ENCODE results near the gene NSL1.
"Not testable (repeated sequence)": the region's sequence is repeated elsewhere in the genome, so short reads cannot be mapped to it uniquely, and the experiment has no call there.

NSL1 gene, protein sequence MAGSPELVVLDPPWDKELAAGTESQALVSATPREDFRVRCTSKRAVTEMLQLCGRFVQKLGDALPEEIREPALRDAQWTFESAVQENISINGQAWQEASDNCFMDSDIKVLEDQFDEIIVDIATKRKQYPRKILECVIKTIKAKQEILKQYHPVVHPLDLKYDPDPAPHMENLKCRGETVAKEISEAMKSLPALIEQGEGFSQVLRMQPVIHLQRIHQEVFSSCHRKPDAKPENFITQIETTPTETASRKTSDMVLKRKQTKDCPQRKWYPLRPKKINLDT

DNA sequence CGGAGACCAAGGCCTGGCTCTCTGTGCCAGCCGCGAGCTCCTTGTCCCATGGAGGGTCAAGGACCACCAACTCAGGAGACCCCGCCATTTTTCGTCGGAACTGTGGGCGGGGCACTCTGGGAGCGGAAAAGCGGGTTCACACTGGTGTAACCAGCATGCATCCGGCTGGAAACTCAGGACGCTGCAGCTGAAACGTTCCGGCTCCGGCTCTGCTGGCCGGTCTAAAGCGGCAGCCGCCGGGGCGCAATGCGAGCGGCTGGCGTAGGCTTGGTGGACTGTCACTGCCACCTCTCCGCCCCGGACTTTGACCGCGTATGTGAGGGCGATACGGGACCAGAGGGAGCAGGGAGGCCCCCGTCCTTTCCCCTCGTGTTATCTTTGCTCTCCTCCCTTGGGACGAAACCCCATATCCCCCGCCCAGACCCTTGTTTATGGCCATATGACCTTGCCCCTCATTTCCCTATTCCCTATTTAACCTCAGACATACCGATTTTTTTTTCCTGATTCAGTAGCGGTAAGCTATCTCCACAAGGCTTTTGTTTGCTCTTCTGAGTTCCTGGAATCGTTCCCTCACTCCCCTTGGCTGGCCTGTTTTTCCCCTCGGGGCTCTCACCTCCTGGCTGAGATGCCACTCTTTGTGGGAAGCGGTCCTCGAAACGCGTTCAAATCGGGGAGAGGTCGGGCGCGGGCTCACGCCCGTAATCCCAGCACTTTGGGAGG lies at the start of gene NSL1, which contains the start of gene TATDN3:
NSL1 (minus strand) TSS at position 102 of the 720 bp plus-strand sequence; CDS start at position 88, 14 bp downstream.
TATDN3 (plus strand) TSS at position 219 of the 720 bp plus-strand sequence; CDS start at position 247, 28 bp downstream.
- peak; percentile 78 for DNase-seq (ENCODE audit: low spot score)

DNA sequence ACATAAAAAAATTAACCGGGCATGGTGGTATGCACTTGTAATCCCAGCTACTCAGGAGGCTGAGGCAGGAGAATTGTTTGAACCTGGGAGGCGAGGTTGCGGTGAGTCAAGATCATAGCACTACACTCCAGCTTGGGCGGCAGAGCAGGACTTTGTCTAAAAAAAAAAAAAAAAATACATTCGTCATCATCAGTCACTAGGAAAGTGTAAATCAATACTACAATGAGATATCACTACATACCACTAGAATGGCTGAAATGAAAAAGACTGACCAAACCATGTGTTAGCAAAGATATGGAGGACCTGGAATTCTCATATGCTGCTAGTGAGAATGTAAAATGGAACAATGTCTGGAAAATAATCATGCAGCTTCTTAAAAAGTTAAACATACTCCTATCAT lies 46.6 kb upstream of the NSL1 start:
- no peak for DNase-seq (ENCODE audit: low spot score)

- not testable (repeated sequence) for DNase-seq (ENCODE audit: low spot score)
These were observed 41.9 kb upstream of the NSL1 start for GRCh38 chr1:212833211-212834207.

DNA sequence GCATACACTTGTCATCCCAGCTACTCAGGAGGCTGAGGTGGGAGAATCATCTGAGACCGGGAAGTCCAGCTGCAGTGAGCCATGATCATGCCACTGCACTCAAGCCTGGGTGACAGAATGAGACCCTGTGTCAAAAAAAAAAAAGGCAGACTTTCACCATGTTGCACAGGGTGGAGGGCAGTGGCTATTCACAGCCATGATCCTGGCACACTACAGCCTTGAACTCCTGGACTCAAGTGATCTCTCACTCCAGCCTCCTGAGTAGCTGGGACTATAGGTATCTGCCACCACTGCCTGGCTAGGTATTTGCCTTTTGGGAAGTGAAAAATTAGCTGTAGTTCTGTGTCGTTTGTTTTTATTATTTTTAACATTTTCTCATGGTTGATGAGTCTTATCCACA lies 36.8 kb upstream of the NSL1 start:
- DNase-seq (ENCODE audit: low spot score), result no peak

DNA sequence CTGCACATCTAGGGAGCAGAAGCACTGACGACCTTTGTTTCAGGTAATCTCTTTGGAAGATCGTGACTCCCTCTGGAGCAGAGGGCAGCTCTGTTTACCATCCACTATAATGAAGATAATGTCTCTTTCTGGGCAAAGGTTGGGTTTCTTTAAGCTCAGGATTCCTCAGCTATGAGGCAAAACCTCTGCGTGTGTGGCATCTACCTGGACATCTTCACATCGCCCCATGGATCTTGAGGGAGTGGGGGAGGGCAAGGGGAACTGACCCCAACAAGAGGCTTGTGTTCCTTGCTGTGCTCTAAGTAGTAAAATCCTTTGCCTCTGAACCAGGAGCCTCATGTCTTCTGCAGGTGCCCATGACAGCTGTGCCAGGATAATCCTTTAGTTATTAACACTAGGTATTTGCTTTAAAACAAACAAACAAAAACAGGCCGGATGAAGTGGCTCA lies 36.3 kb upstream of the NSL1 start:
- peak; percentile 46 for DNase-seq (ENCODE audit: low spot score)

DNA sequence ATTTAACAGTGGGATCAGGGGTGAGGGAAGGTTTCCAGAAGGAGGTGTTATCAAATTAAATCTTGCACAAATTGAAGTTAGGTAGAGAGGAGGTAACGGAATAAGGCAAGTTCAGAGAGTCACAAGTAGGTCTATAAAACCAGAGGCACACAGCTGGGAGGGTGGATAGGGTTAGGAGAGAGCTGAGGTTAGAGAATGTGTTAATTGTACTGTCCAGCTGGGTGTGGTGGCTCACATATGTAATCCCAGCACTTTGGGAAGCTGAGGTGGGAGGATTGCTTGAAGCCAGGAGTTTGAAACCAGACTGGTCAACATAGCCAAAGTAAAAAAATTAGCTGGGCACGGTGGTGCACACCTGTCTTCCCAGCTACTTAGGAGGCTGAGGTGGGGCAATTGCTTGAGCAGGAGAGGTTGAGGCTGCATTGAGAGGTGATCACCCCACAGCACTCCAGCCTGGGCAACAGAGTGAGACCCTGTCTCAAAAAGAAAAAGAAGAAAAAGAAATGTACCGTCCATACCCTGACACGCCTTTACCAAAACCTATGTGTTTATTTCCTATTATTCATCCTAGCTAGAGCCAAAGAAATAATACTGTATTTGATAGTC lies 35.7 kb upstream of the NSL1 start:
- DNase-seq (ENCODE audit: low spot score), result no peak

- no peak for DNase-seq (ENCODE audit: low spot score)
These were observed 34.3 kb upstream of the NSL1 start for GRCh38 chr1:212825798-212826452.

DNA sequence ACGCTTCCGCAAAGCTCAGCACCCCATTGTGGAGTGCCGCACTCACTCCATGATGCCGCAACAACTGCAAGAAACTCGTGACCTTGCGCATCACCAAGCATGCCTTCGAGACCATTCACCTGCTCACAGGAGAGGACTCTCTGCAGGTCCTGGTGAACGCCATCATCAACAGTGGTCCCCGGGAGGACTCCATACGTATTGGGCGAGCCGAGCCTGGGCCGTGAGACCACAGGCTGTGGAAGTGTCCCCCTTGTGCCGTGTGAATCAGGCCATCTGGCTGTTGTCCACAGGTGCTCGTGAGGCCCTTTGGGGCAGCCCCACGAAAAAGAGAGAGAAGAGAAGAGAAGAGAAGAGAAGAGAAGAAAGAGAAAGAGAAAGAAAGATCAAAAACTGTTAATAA lies 32.6 kb upstream of the NSL1 start:
- no peak for DNase-seq (ENCODE audit: low spot score)

- DNase-seq (ENCODE audit: low spot score), result no peak
These were observed 31.4 kb upstream of the NSL1 start for GRCh38 chr1:212822956-212823355.

DNA sequence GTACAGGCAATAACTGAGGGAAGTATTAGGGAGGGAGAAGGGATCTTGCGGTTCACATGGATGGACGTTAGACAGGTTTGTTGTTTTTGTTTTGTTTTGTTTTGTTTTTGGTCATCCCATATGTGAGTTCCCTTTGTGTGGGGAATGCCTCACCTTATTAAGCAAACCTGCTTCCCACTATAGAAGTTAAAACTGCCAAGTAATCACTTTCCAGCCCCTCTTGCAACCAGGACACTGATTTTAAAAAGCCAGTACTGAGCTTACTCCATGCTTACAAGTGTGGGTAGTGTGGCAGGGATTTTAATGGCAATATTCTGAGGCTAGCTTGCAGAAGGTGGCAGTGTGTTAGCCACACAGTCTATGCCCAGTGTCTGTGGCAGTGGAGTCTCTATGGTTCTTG lies 29.4 kb upstream of the NSL1 start:
- DNase-seq (ENCODE audit: low spot score), result no peak

DNA sequence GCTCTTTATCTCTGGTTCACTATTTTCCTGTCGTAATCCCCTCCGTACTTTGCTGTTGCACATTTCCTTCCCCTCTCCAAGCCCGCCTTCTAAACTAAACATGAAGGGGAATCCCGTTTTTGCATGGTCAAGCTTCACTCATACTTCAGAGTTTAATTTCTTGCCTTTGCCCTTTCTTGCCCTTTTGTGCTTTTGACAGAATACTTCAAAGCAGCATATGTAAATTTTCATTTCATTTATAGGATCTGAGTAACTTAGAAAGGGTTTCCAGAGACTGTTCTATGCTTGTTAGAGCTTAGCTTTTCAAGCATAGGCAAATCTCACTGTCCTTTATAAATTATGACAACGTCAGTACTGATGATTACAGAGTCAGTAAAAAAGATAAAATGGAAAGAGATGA lies 28.1 kb upstream of the NSL1 start:
- no peak for DNase-seq (ENCODE audit: low spot score)

DNA sequence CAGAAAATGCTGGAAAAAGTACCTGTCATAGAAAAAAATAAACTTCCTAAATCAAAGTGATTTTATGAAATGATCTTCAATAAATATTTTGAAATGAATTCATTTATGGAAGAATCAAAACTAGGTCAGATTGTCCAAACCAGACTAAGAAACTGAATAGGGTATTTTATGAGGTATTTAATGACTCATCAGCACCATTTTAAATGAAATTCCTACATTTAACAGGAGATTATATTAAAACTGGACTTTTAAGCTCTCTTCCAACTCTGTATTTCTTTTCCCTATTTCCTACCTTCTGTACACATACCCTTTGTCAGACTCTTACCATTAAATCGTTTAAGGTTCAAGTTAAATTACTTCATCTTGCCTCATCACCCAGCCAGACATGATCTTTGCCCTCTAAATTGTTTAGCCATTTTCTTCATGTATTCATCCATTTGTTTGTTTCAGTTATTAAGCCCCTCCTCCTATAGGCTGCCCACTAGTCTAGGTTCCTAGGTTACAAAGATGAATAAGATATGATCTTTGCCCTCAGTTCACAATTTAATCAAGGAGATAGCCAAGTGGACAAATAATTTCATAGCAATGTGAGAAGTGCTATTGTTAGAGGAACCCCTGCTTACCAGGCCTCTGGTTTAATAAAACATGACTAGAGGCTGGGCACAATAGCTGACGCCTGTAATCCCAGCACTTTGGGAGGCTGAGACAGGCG lies 25.1 kb upstream of the NSL1 start:
- peak; percentile 43 for DNase-seq (ENCODE audit: low spot score)

DNA sequence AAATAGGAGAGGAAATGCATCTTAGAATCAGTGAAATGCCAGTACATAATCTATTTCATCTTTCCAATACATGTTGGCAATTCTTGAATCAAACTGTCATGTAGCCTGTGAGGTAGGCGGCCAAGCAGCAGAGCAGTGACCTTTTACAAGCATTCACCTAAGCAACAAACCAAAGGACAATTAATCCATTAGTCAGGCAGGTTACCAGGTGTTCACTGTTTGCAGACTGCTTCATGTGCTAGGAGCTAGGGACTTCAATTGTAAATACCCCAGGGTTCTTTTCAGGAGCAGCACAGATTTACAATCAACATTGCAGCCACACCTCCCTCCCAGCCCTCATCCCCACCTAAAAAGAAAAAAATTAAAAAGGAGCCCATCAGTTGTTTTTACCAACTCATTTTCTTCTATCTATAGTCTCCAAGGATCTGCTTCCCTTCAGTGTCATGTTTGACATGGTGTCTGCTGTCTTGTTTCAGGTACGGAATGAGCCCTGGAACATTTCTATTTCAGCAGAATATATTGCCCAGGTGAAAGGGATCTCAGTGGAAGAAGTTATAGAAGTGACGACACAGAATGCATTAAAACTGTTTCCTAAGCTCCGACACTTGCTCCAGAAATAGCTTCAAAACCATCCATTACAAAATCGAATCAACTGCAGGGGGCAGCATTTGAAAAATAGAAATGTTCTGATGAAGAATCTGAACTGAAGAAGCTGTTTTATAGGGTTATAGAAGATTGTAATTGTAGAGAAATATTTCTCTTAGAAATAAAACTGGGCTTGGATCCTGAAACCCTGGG lies 23.2 kb upstream of the NSL1 start:
- no peak for DNase-seq (ENCODE audit: low spot score)

DNA sequence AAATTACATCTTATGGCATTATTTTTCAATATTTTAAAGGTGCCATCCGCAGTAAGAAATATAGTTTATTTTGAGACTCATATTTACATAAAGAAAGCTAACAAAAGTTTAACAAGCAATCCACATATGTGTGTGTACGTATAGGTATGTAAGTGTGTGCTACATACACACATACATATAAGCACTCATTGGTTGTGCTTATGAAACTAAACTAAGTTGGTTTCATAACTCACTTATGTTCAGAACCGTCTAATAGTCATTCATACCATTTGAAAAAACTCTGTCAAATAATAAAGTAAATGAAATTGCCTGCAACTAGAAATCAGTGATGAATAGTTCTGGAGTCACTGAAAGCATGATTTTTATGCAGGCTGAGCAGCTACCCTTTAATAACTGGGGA lies 14.2 kb upstream of the NSL1 start:
- no peak for DNase-seq (ENCODE audit: low spot score)

GRCh38 chr1:212797681-212798080 lies 6.1 kb upstream of the NSL1 start:
- DNase-seq (ENCODE audit: low spot score), result no peak

DNA sequence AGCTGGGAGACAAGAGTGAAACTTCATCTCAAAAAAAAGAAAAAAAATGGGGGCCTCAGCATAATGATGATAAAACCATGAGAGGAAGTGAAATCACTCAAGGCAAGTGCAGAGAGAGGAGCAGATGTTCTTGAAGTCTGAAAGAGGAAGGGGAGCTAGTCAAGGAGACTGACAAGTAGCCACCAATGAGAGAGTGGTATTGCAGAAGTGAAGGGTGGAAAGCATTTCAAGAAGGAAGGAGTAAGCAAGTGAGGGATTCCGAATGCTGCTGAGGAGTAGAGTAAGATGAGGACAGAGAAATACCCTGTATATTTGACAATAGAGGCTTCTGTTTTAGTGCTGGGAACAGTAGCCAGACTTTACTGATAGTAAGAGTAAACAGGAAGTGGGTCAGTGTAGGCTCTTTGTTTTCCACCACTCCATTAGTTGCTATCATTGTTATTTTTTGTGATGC lies 3.0 kb upstream of the NSL1 start:
- DNase-seq (ENCODE audit: low spot score), result no peak

DNA sequence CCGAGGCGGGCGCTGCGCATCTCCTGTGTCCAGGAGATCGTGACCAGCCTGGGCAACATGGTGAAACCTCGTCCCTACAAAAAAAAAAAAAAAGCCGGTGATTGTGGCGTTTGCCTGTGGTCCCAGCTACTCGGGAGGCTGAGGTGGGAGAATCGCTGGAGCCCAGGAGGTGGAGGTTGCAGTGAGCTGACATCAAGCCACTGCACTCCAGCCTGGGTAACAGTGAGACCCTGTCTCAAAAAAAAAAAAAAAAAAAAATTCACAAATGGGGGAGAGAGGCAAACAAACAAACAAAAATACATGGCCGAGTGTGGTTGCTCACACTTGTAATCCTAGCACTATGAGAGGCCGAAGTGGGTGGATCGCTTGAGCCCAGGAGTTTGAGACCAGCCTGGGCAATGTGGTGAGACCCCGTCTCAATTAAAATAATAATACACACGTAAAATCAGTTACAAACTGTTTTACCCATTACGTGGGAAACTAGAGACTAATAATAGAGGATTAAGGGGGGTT lies 875 bp upstream of the NSL1 start:
- DNase-seq (ENCODE audit: low spot score), result no peak

- no peak for DNase-seq (ENCODE audit: low spot score)
These were observed 309 bp downstream of the NSL1 start for GRCh38 chr1:212791261-212791675.

DNA sequence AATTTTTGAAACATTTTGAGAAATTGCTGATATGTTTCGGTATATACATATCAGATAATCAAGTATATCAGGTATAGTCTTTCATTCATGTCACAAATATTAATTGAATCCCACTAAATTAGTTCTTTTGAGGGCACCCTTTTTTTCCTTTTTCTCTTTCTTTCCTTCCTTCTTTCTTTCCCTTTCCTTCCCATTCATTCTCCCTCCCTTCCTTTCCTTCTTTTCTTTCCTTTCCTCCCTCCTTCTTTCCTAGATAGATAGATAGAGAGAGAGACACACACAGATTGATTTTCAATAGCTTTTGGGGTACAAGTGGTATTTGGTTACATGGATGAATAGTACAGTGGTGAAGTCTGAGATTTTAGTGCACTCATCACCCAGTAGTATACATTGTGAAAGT lies 5.7 kb downstream of the NSL1 start:
- DNase-seq (ENCODE audit: low spot score), result no peak

Measured in HuH-7 (cell line).